Glutamatergic neuron (in vitro differentiated cells): Measurements from ENCODE around the gene ITGB1BP2. TPM values are rescaled to one million over a fixed set of nuclear protein-coding genes. Genes with fewer than 3 reads are reported as not detected.
A peak's percentile ranks its signal among the peaks of the same experiment; 100 is the strongest.
"Not testable (repeated sequence)": the region's sequence is repeated elsewhere in the genome, so short reads cannot be mapped to it uniquely, and the experiment has no call there.

Experiments used
- DNase-seq: peaks from one replicate; pipeline ENCODE4 v3.0.0; 2022
- H3K27ac Mint-ChIP-seq: one replicate; pipeline ENCODE4 v1.8.0; 2020; ENCODE audit warnings: mild to moderate bottlenecking, mixed read lengths, inconsistent platforms; ENCODE audit not compliant: unreplicated experiment
- H3K27me3 Mint-ChIP-seq: one replicate; pipeline ENCODE4 v1.8.0; 2020; ENCODE audit warnings: mild to moderate bottlenecking, moderate library complexity, mixed read lengths, inconsistent platforms; ENCODE audit not compliant: unreplicated experiment
- H3K36me3 Mint-ChIP-seq: one replicate; pipeline ENCODE4 v1.8.0; 2020; ENCODE audit warnings: mild to moderate bottlenecking, mixed read lengths, inconsistent platforms; ENCODE audit not compliant: unreplicated experiment
- H3K4me1 Mint-ChIP-seq: one replicate; pipeline ENCODE4 v1.8.0; 2020; ENCODE audit warnings: mild to moderate bottlenecking, low read depth, mixed read lengths, inconsistent platforms; ENCODE audit not compliant: unreplicated experiment
- H3K4me3 Mint-ChIP-seq: one replicate; pipeline ENCODE4 v1.8.0; 2020; ENCODE audit warnings: mild to moderate bottlenecking, mixed read lengths, inconsistent platforms; ENCODE audit not compliant: unreplicated experiment
- H3K9me3 Mint-ChIP-seq: one replicate; pipeline ENCODE4 v1.8.0; 2020; ENCODE audit warnings: mild to moderate bottlenecking, moderate library complexity, mixed read lengths, inconsistent platforms; ENCODE audit not compliant: unreplicated experiment
- total RNA-seq: library from RNA; stranded (reverse); fragmentation: NEBNext Ultra II Directional; extraction: Animal tissue kit (Norgen Biotek cat#: 25700); gene quantifications from one replicate; pipeline ENCODE4 v1.2.1, GENCODE V29; 2021; ENCODE audit not compliant: unreplicated experiment
- TF ChIP-seq, protein P1 (sequence below): fragments of 200-600 bp; sonication (generic); IDR thresholded peaks from one replicate; pipeline ENCODE4 v1.5.0; 2021; ENCODE audit not compliant: partially characterized antibody, unreplicated experiment

ITGB1BP2 gene
- total RNA-seq, 1 donor from 2014 or later, result 7.8 TPM

- Mint-ChIP-seq H3K27me3 (peaks cover 4% of the 10 kb centered on the region), H3K36me3 (no peaks in the 10 kb centered on the region), H3K27ac (peak overlapping the region; percentile 36), H3K9me3 (peaks cover 7% of the 10 kb centered on the region), H3K4me1 (peaks cover 3% of the 10 kb centered on the region), H3K4me3 (peak overlapping the region; percentile 87)
- TF ChIP-seq, protein P1, sequence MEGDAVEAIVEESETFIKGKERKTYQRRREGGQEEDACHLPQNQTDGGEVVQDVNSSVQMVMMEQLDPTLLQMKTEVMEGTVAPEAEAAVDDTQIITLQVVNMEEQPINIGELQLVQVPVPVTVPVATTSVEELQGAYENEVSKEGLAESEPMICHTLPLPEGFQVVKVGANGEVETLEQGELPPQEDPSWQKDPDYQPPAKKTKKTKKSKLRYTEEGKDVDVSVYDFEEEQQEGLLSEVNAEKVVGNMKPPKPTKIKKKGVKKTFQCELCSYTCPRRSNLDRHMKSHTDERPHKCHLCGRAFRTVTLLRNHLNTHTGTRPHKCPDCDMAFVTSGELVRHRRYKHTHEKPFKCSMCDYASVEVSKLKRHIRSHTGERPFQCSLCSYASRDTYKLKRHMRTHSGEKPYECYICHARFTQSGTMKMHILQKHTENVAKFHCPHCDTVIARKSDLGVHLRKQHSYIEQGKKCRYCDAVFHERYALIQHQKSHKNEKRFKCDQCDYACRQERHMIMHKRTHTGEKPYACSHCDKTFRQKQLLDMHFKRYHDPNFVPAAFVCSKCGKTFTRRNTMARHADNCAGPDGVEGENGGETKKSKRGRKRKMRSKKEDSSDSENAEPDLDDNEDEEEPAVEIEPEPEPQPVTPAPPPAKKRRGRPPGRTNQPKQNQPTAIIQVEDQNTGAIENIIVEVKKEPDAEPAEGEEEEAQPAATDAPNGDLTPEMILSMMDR, result no peak
- no peak for DNase-seq
Measured at GRCh38 chrX:71256051-71256450, 45.5 kb upstream of the ITGB1BP2 start.

DNA sequence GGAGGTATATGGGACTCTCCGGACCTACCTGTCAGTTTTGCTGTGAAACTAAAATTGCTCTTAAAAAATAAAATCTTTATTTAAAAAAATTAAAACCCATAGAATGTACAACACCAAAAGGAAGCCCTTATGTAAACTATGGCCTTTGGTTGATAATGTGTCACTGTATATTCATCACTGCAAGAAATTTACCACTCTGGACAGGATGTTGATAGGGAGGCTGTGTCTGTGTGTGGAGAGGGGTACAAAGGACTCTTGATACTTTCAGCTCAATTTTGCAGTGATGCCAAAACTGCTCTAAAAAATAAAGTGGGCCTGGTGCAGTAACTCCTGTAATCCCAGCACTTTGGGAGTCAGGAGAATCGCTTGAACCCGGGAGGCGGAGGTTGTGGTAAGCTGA, 44.7 kb upstream of the ITGB1BP2 start:
- Mint-ChIP-seq H3K27me3 (peaks cover 4% of the 10 kb centered on the region), H3K27ac (no peak overlapping the region), H3K36me3 (no peaks in the 10 kb centered on the region), H3K4me3 (no peak overlapping the region), H3K4me1 (peaks cover 3% of the 10 kb centered on the region), H3K9me3 (peaks cover 6% of the 10 kb centered on the region)
- DNase-seq, result no peak
- TF ChIP-seq, protein P1, result no peak

GRCh38 chrX:71268624-71269023, 32.9 kb upstream of the ITGB1BP2 start:
- DNase-seq, H3K9me3 Mint-ChIP-seq, H3K4me1 Mint-ChIP-seq, H3K4me3 Mint-ChIP-seq, H3K27ac Mint-ChIP-seq, H3K36me3 Mint-ChIP-seq, H3K27me3 Mint-ChIP-seq: not testable (repeated sequence)

DNA sequence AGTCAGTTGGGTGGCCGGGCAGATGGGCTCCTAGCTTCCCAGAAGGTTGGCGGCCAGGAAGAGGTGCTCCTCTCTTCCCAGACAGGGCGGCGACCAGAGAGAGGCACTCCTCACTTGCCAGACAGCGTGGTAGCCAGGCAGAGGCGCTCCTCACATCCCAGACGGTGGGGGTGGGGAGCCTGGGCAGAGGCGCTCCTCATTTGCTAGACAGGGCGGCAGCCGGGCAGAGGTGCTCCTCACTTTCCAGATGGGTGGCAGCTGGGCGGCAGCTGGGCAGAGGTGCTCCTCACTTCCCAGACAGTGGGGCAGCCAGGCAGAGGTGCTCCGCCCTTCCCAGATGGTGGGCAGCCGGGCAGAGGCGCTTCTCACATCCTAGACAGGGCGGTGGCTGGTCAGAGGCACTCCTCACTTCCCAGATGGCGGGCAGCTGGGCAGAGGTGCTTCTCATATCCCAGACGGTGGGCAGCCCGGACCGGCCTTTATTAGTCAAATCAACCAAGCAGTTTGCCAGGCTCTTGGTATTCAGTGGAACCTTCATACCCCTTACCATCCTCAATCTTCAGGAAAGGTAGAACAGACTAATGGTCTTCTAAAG, 31.7 kb upstream of the ITGB1BP2 start:
- Mint-ChIP-seq H3K27ac (no peak overlapping the region), H3K9me3 (peaks cover 2% of the 10 kb centered on the region), H3K27me3 (peaks cover 2% of the 10 kb centered on the region), H3K4me3 (no peak overlapping the region), H3K4me1 (no peaks in the 10 kb centered on the region), H3K36me3 (peaks cover 7% of the 10 kb centered on the region)
- DNase-seq, result no peak
- TF ChIP-seq, protein P1, result no peak

DNA sequence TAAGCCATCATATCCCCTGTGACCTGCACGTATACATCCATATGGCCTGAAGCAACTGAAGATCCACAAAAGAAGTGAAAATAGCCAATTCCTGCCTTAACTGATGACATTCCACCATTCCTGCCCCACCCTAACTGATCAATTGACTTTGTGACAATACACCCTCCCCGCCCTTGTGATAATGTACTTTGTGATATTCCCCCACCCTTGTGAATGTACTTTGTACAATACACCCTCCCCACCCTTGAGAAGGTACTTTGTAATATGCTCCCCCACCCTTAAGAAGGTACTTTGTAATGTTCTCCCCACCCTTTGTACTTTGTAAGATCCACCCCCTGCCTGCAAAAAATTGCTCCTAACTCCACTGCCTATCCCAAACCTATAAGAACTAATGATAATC, 29.2 kb upstream of the ITGB1BP2 start:
- H3K4me3 Mint-ChIP-seq, H3K27ac Mint-ChIP-seq, H3K9me3 Mint-ChIP-seq, DNase-seq, H3K36me3 Mint-ChIP-seq, H3K4me1 Mint-ChIP-seq, H3K27me3 Mint-ChIP-seq: not testable (repeated sequence)

DNA sequence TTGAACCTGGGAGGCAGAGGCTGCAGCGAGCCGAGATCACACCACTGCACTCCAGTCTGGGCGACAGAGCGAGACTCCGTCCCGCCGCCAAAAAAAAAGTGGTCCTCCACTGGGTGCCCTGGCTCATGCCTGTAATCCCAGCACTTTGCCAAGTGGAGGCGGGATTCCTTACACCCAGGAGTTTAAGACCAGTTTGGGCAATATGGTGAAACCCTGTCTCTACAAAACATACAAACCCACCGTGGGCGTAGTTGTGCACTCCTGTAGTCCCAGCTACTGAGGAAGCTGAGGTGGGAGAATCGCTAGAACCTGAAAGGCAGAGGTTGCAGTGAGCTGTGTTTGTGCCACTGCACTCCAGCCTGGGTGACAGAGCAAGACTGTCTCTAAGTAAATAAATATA, 20.2 kb upstream of the ITGB1BP2 start:
- not testable (repeated sequence) for H3K4me3 Mint-ChIP-seq, H3K4me1 Mint-ChIP-seq, H3K27ac Mint-ChIP-seq, H3K36me3 Mint-ChIP-seq, DNase-seq, H3K27me3 Mint-ChIP-seq, H3K9me3 Mint-ChIP-seq
